HG02798 (cell line): ENCODE measurements around the gene OR8D4.
"Not testable (repeated sequence)": the region's sequence is repeated elsewhere in the genome, so short reads cannot be mapped to it uniquely, and the experiment has no call there.

ENCODE experiments used
- ATAC-seq: cut with Tn5 transposase; IDR thresholded peaks from one replicate; pipeline ENCODE4 v1.9.1; 2021; ENCODE audit warnings: mild to moderate bottlenecking; ENCODE audit not compliant: unreplicated experiment, poor library complexity

OR8D4 gene

DNA sequence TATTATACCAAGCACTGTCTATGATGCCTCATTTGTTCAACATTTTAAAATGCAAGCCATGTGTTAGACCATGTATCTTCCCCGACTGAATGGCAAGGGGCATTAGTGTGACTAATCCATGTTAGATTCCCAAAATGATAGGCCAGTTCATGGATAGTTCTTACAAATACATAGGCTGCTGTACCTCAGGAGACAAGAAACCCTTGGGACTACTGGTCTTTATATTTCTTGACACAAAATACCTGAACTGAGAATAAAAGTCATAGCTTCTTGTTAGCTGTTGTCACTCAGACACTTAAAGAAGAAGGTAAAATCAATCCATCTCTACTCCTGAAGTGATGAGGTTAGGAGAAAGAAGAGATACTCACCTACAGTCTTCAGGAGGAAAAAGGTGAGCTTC lies at the start of gene OR8D4:
TSS of gene OR8D4 (plus strand) at position 301 of the 400 bp plus-strand sequence. CDS start 4,265 bp downstream, outside the sequence.
- ATAC-seq = no peak

DNA sequence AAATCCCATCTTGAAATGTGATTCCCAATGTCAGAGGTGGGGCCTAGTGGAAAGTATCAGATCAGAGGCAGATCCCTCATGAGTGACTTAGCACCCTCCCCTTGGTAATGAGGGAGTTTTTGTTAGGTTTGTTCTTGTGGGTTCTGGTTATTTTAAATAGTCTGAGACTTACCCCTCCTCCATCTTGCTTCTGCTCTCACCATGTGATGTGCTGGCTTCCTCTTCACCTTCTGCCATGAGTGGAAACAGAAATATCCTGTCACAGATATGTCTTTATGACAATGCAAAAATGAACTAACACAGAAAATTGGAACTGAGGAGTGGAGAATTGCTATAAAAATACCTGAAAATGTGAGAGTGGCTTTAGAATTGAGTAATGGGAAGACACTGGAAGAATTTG lies 49.6 kb upstream of the OR8D4 start:
- no peak for ATAC-seq

DNA sequence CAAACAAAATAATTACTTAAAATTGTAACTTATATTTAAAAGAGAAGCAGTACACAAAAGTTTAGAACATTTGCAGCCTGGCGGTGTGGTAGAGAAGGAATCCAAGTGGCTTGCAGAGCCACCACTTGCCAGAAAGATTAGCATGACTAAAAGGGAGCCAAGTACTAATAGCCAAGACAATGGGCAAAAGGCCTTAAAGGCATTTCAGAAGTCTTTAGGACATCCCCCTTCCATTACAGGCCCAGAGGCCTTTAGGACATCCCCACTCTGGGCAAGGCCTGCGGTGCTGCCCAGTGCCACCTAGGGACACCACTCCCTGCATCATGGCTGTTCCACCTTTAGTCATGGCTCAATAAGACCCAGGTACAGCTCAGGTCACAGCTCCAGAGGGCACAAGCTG lies 48.9 kb upstream of the OR8D4 start:
- ATAC-seq = no peak

DNA sequence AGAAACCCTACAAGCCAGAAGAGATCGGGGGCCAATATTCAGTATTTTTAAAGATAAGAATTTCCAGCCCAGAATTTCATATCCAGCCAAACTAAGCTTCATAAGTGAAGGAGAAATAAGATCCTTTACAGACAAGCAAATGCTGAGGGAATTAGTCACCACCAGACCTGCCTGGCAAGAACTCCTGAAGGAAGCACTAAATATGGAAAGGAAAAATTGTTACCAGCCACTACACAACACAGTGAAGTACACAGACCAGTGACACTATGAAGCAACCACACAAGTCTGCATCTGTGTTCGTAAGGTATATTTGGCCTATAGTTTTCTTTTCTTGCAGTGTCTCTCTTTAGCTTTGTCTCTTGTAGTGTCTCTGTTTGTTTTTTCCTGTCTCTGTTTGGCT lies 45.5 kb upstream of the OR8D4 start:
- no peak for ATAC-seq

DNA sequence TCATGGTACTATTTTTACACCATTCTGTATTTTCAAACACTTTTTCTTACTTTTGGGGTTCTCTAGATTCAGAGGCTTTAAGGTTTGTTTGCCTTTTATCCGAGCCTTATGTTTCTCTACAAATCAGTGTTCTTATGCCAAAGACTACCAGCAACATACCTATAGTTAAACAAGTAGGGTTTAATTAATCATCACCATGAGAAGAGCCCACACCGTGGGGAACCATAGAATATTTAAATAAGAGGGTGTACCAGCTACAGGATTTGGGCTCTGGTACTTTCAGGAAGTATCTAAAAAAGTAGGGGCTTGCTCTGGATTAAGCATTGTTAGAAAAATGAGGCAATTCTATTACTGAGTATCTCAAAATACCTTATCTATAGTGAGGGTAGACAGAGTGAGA lies 42.2 kb upstream of the OR8D4 start:
- no peak for ATAC-seq

DNA sequence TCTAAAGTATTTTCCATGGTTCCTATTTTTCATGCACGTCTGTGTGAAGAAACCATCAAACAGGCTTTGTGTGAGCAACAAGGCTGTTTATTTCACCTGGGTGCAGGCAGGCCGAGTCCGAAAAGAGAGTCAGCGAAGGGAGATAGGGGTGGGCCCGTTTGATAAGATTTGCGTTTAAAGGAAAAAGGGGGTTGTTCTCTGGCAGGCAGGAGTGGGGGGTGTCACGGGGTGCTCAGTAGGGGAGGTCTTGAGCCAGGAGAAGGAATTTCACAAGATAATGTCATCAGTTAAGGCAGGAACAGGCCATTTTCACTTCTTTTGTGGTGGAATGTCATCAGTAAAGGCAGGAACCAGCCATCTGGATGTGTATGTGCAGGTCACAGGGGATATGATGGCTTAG lies 36.7 kb upstream of the OR8D4 start:
- not testable (repeated sequence) for ATAC-seq

DNA sequence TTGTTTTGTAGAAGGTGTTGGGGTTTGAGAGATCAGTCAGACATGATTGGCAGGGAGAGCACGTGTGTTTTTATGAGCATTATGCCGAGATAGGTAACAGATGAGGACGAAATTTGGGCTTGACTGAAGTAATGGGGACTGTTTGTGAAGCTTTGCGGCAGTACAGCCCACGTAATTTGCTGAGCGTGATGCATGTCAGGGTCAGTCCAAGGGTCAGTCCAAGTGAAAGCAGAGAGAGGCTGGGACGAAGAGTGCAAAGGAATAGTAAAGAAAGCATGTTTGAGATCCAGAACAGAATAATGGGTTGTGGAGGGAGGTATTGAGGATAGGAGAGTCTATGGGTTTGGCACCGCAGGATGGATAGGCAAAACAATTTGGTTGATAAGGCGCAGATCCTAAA lies 34.2 kb upstream of the OR8D4 start:
- not testable (repeated sequence) for ATAC-seq

DNA sequence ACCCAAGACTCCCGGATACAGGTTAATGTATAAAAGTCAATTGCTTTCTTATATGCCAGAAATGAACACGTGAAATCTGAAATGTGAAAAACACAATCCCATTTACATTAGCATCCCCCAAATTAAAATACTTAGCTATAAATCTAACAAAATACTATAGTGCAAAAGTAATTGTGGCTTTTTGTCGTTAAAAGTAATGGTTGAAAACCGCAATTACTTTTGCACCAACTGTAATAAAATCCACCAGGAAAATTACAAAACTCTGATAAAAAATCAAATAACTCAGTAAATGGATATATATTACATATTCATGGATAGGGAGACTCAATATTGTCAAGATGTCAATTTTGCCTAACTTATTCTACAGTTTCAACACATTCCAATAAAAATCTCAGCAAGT lies 21.1 kb upstream of the OR8D4 start:
- no peak for ATAC-seq

DNA sequence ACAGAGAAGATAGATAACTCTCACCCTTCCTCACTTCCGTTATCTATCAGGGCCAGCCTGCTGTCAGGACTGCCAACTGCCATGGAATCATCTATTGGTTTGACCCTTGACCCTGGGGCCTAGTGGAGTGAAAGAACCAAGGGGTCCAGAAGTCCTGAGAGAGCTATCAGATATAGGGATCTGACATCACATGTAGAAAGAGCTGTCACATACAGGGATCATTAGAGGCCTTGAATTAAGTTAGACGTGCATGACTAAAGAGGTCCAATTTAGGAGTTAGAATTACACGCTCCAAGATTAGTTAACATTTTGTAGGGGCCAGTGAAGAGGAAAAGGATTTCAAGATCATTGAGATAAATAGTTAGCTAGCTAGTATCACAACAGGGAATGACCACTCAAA lies 16.4 kb upstream of the OR8D4 start, which contains the start of gene TMEM225:
TSS of gene TMEM225 (minus strand) at position 101 of the 400 bp plus-strand sequence. CDS start 245 bp downstream, outside the sequence.
- no peak for ATAC-seq

DNA sequence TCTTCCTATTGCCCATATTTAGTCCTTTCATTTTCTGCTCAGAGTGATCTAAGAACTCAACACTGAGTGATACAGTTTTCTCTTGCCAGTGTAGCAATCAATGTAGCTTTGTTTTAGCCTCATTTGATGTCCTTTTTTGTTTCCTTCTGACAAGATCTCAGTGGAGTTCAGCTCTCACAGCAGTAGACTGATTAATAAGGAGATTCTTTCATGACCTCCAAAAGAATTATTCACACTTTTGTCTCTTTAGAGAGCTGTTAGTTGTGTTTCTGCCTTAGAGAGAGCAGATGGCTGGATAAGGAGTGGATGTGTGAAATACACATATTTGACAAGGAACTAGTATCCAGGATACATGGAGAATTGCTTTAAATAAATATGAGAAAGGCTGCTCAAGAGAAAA lies 9.9 kb upstream of the OR8D4 start:
- no peak for ATAC-seq

DNA sequence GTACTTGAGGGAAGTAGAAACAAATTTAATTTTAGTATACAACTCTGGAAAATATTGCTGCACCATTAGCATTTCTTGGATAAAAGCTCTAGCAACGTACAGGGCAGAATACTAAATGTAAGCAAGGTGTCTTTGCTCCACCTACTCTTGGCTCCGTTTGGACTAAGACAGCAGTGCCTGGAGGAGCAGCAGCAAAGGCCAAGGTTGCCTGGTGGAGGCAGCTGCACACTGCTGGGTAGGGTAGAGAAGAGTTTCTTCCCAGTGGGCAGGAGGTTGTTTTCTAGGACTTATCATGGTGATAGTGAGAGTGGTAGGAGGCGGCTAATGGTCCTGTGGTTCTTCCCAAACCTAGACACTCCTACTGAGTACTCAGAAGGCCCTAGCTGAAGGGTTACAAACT lies 2.2 kb upstream of the OR8D4 start:
- ATAC-seq = no peak

DNA sequence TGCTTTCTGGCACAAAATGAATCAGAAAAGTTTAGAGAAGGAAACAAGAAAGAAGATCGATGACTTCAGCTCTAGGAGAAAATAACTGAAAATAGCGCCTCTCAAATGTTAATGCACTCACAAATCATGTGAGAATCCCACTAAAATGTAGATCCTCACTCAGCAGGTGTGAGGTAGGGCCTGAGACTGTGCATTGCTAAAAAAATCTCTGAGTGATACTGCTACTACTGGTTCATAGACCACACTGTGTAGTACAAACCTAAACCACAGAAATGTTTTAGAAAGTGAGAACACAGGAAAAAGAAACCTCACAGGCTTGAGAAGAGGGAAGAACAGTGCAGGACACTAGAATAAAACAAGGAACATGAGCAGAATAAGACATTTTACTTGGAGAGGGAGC lies 2.0 kb downstream of the OR8D4 start:
- ATAC-seq = peak; percentile 61

DNA sequence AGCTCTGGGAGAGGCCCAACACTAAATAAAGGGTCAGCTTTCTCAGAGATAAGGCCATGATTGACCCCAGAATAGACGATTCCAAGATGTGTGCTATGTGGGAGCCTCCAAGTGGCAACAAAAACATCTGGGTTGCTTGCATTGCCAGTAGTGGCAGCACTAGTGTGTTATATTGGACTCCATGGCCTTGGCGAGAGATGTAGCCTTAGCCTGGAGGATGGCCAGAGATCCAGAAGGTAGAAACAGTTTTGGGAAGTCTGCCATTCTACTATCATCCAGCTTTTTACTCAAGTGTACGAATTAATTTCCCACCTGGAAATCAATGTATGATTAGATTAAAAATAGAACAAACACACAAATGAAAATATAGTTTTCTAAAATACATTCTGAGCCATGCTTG lies 3.0 kb downstream of the OR8D4 start:
- ATAC-seq = no peak

DNA sequence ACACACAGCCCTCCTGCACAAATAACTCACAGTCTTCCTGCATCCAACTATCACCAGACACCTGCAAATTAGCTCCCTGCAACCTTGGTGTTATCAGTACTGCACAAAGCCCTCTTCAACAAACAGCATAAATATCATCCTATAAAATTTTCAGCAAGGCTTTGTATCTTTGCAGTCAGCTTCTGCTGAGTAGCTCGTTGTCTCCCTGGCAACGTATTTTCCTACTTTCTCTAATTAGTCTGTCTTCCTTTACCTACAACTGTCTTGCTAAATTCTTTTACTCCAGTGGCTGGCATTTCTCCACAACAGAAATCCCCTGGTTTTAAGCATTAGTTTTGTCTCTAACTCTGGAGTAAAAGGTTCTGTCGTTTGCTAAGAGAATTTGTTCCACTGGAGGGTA lies 3.9 kb downstream of the OR8D4 start:
- no peak for ATAC-seq

DNA sequence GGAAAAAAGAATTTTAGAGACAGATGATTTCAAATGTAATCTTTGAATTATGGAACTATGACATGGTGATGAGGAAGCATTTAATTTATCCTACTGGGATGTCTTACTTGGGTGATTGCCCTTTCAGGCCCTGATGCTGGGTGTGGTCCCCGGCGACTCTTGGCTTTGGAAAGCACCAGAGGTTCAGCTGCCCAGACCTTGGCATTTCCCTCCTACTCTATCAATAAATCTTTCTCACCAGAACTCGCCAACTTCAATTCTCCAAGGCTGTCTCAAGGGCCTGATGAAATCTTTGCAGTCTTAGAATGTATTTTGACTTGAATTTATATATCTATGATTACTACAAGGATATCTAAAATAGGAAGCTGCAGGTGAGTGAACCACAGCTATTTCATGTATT lies 19.0 kb downstream of the OR8D4 start:
- ATAC-seq = no peak

DNA sequence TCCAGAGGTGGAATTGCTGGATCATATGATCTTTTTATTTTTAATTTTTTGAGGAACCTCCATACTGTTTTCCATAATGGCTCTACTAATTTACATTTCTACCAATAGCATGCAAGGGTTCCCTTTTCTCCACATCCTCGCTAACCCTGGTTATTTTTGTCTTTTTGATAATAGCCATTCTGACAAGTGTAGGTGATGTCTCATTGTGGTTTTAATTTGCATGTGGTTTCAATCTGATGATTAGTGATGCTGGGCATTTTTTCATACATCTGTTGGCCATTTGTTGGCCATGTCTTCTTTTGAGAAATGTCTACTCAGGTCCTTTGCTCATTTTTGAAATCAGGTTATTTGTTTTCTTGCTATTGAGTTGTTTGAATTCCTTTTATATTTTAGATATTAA lies 22.1 kb downstream of the OR8D4 start:
- no peak for ATAC-seq

DNA sequence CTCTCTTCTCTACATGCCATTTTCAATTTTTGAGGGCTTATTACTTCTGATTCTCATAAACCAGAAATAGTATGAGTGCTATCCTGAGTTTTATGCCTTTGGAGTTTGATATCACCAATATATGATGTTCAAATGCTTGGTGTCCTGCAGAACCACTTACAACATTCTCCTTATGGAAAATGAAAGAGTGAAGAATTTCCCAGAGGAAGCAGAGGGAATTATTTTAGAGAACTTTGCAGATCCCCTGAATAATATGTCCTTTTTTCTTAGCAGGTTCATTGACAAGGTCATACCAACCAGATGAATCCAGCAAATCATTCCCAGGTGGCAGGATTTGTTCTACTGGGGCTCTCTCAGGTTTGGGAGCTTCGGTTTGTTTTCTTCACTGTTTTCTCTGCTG lies 37.4 kb downstream of the OR8D4 start, which contains the start of gene OR4D5:
TSS of gene OR4D5 (plus strand) at position 301 of the 400 bp plus-strand sequence. CDS start at position 301, 0 bp downstream.
- ATAC-seq = no peak

DNA sequence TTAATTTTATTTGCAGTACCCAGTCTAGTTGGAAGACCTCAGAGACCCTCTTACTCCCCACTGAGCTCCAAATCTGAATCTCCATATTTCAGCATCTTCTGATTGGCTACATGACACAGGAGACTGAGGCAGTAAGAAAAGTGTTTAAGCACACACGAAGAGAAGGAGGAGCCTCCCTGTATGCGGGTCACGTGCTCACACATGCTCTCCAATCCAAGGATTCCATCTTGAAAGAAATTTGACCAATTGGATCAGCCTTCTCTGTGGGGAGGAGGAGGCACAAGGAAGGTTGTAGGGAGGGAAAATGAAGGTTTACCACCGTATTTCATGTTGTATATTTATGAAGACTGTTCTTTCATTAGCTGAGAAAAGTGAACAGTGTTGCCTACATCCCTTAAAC lies 40.4 kb downstream of the OR8D4 start:
- ATAC-seq = no peak

DNA sequence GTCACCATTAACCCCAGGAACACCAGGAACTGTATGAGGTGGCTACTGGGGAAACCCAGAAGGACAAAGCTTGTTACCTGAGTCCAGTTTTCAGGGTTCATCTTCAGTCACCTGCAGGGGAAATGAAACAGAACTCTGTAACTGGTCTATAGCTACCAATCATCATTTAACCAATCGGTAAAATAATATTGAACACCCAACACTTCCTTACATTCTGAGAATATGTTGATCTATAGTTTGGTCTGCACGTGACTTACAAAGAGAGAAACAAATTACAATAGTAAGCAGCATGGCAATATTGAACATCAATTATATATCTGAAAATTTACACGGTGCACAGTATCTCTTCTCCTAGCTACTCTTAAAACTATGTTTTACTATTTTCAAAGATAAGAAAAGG lies 41.8 kb downstream of the OR8D4 start, which contains the start of gene OR6T1:
TSS of gene OR6T1 (minus strand) at position 101 of the 400 bp plus-strand sequence. CDS start at position 101, 0 bp downstream.
- no peak for ATAC-seq

DNA sequence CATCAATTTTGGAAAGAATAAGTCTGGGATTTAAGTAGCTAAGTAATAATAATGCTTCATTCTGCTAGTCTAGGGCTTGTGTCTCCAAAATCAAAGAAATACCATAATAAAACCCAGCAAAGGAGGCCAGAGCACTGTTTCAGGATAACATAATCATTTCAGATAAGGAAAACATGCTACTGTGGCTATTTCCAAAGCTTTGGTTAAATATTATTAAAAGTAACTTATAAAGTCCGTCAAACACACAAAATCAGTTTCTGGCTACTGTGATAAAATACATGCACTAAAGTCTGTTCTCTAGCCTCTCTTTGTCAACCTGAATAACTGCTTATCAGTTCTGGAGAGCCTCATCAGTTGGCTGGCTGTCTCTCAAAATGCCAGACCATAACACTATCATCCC lies 43.2 kb downstream of the OR8D4 start:
- ATAC-seq = no peak

DNA sequence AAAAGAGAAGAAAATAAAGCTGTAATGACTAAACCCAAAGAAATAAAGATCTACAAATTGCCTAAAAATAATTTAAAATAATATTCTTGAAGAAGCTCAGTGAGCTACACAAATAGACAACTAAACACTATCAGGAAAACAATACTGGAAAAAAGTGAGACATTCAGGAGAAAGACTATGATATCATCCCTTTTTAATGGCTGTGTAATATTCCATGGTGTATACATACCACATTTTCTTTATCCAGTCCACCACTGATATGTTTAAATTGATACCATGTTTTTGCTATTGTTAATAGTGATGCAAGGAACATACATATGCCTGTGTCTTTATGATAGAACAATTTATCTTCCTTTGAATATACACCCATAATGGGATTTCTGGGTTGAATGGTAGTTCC lies 54.8 kb downstream of the OR8D4 start:
- no peak for ATAC-seq
